ENCODE measurements around the gene MTSS2. TPM values are rescaled to one million over a fixed set of nuclear protein-coding genes. Genes with fewer than 3 reads are reported as not detected.
A peak's percentile ranks its signal among the peaks of the same experiment; 100 is the strongest.

The MTSS2 gene
- polyA plus RNA-seq, 1 donor from 2014 or later, result 0.06 TPM

GRCh38 chr16:70687671-70688245, 1.9 kb upstream of the MTSS2 start:
- Mint-ChIP-seq H3K4me1 (peaks cover 0 to 4% (median 2%) of the 10 kb centered on the region in 3 donors), H3K27ac (peak overlapping the region in 1 of 3 donors; percentile 65), H3K9me3 (no peaks in the 10 kb centered on the region), H3K36me3 (peaks cover 5% of the 10 kb centered on the region), H3K4me3 (no peak overlapping the region), H3K27me3 (peaks cover 9% of the 10 kb centered on the region)

- H3K4me1 Mint-ChIP-seq, result peaks cover 0 to 4% (median 2%) of the 10 kb centered on the region in 3 donors
- peak overlapping the region in 2 of 4 donors; percentile 15 to 35 for H3K4me3 Mint-ChIP-seq
- no peaks in the 10 kb centered on the region for H3K9me3 Mint-ChIP-seq
- H3K27ac Mint-ChIP-seq, result peak overlapping the region in 1 of 3 donors; percentile 65
- peaks cover 5% of the 10 kb centered on the region for H3K36me3 Mint-ChIP-seq
- H3K27me3 Mint-ChIP-seq, result peaks cover 9% of the 10 kb centered on the region
Observed at GRCh38 chr16:70687102-70687511, 1.3 kb upstream of the MTSS2 start.

- no peak overlapping the region for H3K27ac Mint-ChIP-seq
- H3K4me3 Mint-ChIP-seq, result peak overlapping the region in 3 of 4 donors; percentile 38 to 65 (median 63)
Observed at GRCh38 chr16:70686376-70687101, 686 bp upstream of the MTSS2 start.

GRCh38 chr16:70685061-70685937, 554 bp downstream of the MTSS2 start:
- Mint-ChIP-seq H3K9me3 (no peaks in the 10 kb centered on the region), H3K27ac (peak overlapping the region in 1 of 3 donors; percentile 53), H3K4me1 (peaks cover 0 to 4% (median 2%) of the 10 kb centered on the region in 3 donors), H3K36me3 (peaks cover 3% of the 10 kb centered on the region), H3K27me3 (peaks cover 9% of the 10 kb centered on the region), H3K4me3 (peak overlapping the region in 2 of 4 donors; percentile 78 to 88)

More at GRCh38 chr16:70686376-70687101, 686 bp upstream of the MTSS2 start:
- peaks cover 9% of the 10 kb centered on the region for H3K27me3 Mint-ChIP-seq
- H3K4me1 Mint-ChIP-seq, result peaks cover 0 to 4% (median 2%) of the 10 kb centered on the region in 3 donors
- peaks cover 5% of the 10 kb centered on the region for H3K36me3 Mint-ChIP-seq
- no peaks in the 10 kb centered on the region for H3K9me3 Mint-ChIP-seq

GRCh38 chr16:70684146-70685060, 1.4 kb downstream of the MTSS2 start:
- Mint-ChIP-seq H3K27ac (no peak overlapping the region), H3K4me1 (peaks cover 0 to 4% (median 2%) of the 10 kb centered on the region in 3 donors), H3K27me3 (peaks cover 9% of the 10 kb centered on the region), H3K36me3 (peaks cover 3% of the 10 kb centered on the region), H3K9me3 (no peaks in the 10 kb centered on the region), H3K4me3 (peak overlapping the region in 2 of 4 donors; percentile 78 to 88)

- no peak overlapping the region for H3K4me3 Mint-ChIP-seq
- H3K27ac Mint-ChIP-seq, result peak overlapping the region in 1 of 3 donors; percentile 48
- H3K36me3 Mint-ChIP-seq, result peaks cover 3% of the 10 kb centered on the region
- peaks cover 0 to 4% (median 2%) of the 10 kb centered on the region in 3 donors for H3K4me1 Mint-ChIP-seq
- H3K9me3 Mint-ChIP-seq, result no peaks in the 10 kb centered on the region
- H3K27me3 Mint-ChIP-seq, result peaks cover 9% of the 10 kb centered on the region
Observed at GRCh38 chr16:70683146-70683944, 2.5 kb downstream of the MTSS2 start.

GRCh38 chr16:70682239-70683145, 3.4 kb downstream of the MTSS2 start:
- peaks cover 3% of the 10 kb centered on the region for H3K36me3 Mint-ChIP-seq
- peak overlapping the region in 1 of 3 donors; percentile 48 for H3K27ac Mint-ChIP-seq
- H3K4me1 Mint-ChIP-seq, result peaks cover 0 to 4% (median 2%) of the 10 kb centered on the region in 3 donors
- no peaks in the 10 kb centered on the region for H3K9me3 Mint-ChIP-seq
- no peak overlapping the region for H3K4me3 Mint-ChIP-seq
- H3K27me3 Mint-ChIP-seq, result peaks cover 9% of the 10 kb centered on the region

GRCh38 chr16:70681382-70682238, 4.2 kb downstream of the MTSS2 start:
- H3K9me3 Mint-ChIP-seq, result no peaks in the 10 kb centered on the region
- peaks cover 2% of the 10 kb centered on the region for H3K36me3 Mint-ChIP-seq
- no peak overlapping the region for H3K27ac Mint-ChIP-seq
- no peak overlapping the region for H3K4me3 Mint-ChIP-seq
- H3K4me1 Mint-ChIP-seq, result peaks cover 0 to 5% (median 2%) of the 10 kb centered on the region in 3 donors
- peaks cover 9% of the 10 kb centered on the region for H3K27me3 Mint-ChIP-seq

- no peaks in the 10 kb centered on the region for H3K9me3 Mint-ChIP-seq
- H3K4me1 Mint-ChIP-seq, result peaks cover 0 to 1% (median 0%) of the 10 kb centered on the region in 3 donors
- no peak overlapping the region for H3K4me3 Mint-ChIP-seq
- peaks cover 2% of the 10 kb centered on the region for H3K36me3 Mint-ChIP-seq
- no peak overlapping the region for H3K27ac Mint-ChIP-seq
- H3K27me3 Mint-ChIP-seq, result peaks cover 9% of the 10 kb centered on the region
Observed at GRCh38 chr16:70680495-70681381, 5.1 kb downstream of the MTSS2 start.

- no peaks in the 10 kb centered on the region for H3K9me3 Mint-ChIP-seq
- H3K27ac Mint-ChIP-seq, result no peak overlapping the region
- H3K4me1 Mint-ChIP-seq, result peaks cover 0 to 4% (median 0%) of the 10 kb centered on the region in 3 donors
- H3K36me3 Mint-ChIP-seq, result peaks cover 2% of the 10 kb centered on the region
- H3K27me3 Mint-ChIP-seq, result peaks cover 6% of the 10 kb centered on the region
- H3K4me3 Mint-ChIP-seq, result no peak overlapping the region
Observed at GRCh38 chr16:70679671-70680494, 6.0 kb downstream of the MTSS2 start.

Measured in IgD-negative memory B cell (primary cell).